Neuronal stem cell (in vitro differentiated cells): ENCODE data around the gene AMMECR1.

ENCODE experiments used
- DNase-seq: peaks from one replicate; pipeline ENCODE4 v3.0.0-alpha.2; 2013; ENCODE audit warnings: low spot score
- H2AFZ ChIP-seq: one replicate; pipeline ENCODE4 v1.6.1; 2013; ENCODE audit warnings: mild to moderate bottlenecking, low read length, inconsistent platforms
- H2AK5ac ChIP-seq: 2 replicates; pipeline ENCODE4 v1.6.1; 2013; ENCODE audit warnings: low read depth, mild to moderate bottlenecking, inconsistent platforms, low read length, moderate library complexity, mixed read lengths
- H2BK120ac ChIP-seq: 2 replicates; pipeline ENCODE4 v1.6.1; 2013; ENCODE audit warnings: low read depth, mild to moderate bottlenecking, inconsistent platforms, low read length, moderate library complexity, mixed read lengths
- H2BK12ac ChIP-seq: one replicate; pipeline ENCODE4 v1.6.1; 2013; ENCODE audit warnings: low read length, inconsistent platforms
- H2BK15ac ChIP-seq: 2 replicates; pipeline ENCODE4 v1.6.1; 2013; ENCODE audit warnings: mild to moderate bottlenecking, low read length, inconsistent platforms, mixed read lengths
- H2BK5ac ChIP-seq: one replicate; pipeline ENCODE4 v1.6.1; 2013; ENCODE audit warnings: inconsistent platforms, mild to moderate bottlenecking, low read length, moderate library complexity
- H3K14ac ChIP-seq: one replicate; pipeline ENCODE4 v1.6.1; 2013; ENCODE audit warnings: low read length, inconsistent platforms
- H3K18ac ChIP-seq: 2 replicates; pipeline ENCODE4 v1.6.1; 2013; ENCODE audit warnings: low read length, inconsistent platforms
- H3K23ac ChIP-seq: 2 replicates; pipeline ENCODE4 v1.6.1; 2013; ENCODE audit warnings: low read depth, mild to moderate bottlenecking, mixed read lengths, low read length, inconsistent platforms; ENCODE audit not compliant: poor library complexity
- H3K27ac ChIP-seq: replicated peaks from 3 replicates; pipeline ENCODE4 v1.5.1; 2013; ENCODE audit warnings: low read length, inconsistent platforms
- H3K27me3 ChIP-seq, 3 experiments: 2 replicates each; pipeline ENCODE4 v1.6.1; 2013; ENCODE audit warnings: low read length in 3 of 3, mild to moderate bottlenecking in 2 of 3, inconsistent platforms in 1 of 3, low read depth in 1 of 3, mixed read lengths in 1 of 3, moderate library complexity in 1 of 3; ENCODE audit not compliant: control insufficient read depth in 3 of 3, insufficient read depth in 3 of 3
- H3K36me3 ChIP-seq, 2 donors: replicated peaks in 1 of 2; 2 replicates each; pipeline ENCODE4 v1.6.1; 2013; ENCODE audit warnings: low read length in 2 of 2; ENCODE audit not compliant: control insufficient read depth in 2 of 2, insufficient read depth in 2 of 2
- H3K4ac ChIP-seq: 2 replicates; pipeline ENCODE4 v1.6.1; 2013; ENCODE audit warnings: inconsistent platforms, mild to moderate bottlenecking, low read length, moderate library complexity
- H3K4me1 ChIP-seq, 2 donors: 1 replicate in 1 of 2; 2 replicates in 1 of 2; pipeline ENCODE4 v1.6.1; 2013; ENCODE audit warnings: low read length in 2 of 2, low read depth in 1 of 2; ENCODE audit not compliant: control insufficient read depth in 2 of 2, insufficient read depth in 1 of 2
- H3K4me2 ChIP-seq: one replicate; pipeline ENCODE4 v1.6.1; 2013; ENCODE audit warnings: mild to moderate bottlenecking, low read length, inconsistent platforms; ENCODE audit not compliant: insufficient read depth, poor library complexity, severe bottlenecking
- H3K4me3 ChIP-seq, 2 donors: 2 replicates each; pipeline ENCODE4 v1.5.1; 2013; ENCODE audit warnings: low read length in 2 of 2, mild to moderate bottlenecking in 2 of 2, inconsistent platforms in 1 of 2, moderate library complexity in 1 of 2
- H3K79me1 ChIP-seq: one replicate; pipeline ENCODE4 v1.6.1; 2013; ENCODE audit warnings: low read depth, mild to moderate bottlenecking, inconsistent platforms, low read length, moderate library complexity
- H3K9ac ChIP-seq: one replicate; pipeline ENCODE4 v1.6.1; 2013; ENCODE audit warnings: mild to moderate bottlenecking, low read depth, low read length, inconsistent platforms; ENCODE audit not compliant: poor library complexity
- H3K9me3 ChIP-seq, 2 donors: replicated peaks in 1 of 2; 2 replicates each; pipeline versions ENCODE3 to v1.6.1; 2013; ENCODE audit warnings: low read length in 2 of 2, mild to moderate bottlenecking in 2 of 2, inconsistent platforms in 1 of 2, low read depth in 1 of 2, mixed read lengths in 1 of 2, moderate library complexity in 1 of 2; ENCODE audit not compliant: control insufficient read depth in 2 of 2, insufficient read depth in 1 of 2
- H4K8ac ChIP-seq: one replicate; pipeline ENCODE4 v1.6.1; 2013; ENCODE audit warnings: low read depth, mild to moderate bottlenecking, inconsistent platforms, low read length, moderate library complexity
- H4K91ac ChIP-seq: one replicate; pipeline ENCODE4 v1.6.1; 2013; ENCODE audit warnings: low read length, low read depth, mild to moderate bottlenecking, inconsistent platforms; ENCODE audit not compliant: poor library complexity
- WGBS, 2 donors: extraction: QIAGEN DNeasy Blood & Tissue Kit; methylation state at CpG; one replicate each; pipeline ENCODE4 v1.1.7; 2013; ENCODE audit warnings: missing lambda C conversion rate in 2 of 2, mixed read lengths in 1 of 2; ENCODE audit not compliant: insufficient read length in 2 of 2, insufficient replicate concordance in 1 of 2; ENCODE audit errors: extremely low coverage in 2 of 2; 5-methylcytosine and 5-hydroxymethylcytosine counted together

Gene AMMECR1

DNA sequence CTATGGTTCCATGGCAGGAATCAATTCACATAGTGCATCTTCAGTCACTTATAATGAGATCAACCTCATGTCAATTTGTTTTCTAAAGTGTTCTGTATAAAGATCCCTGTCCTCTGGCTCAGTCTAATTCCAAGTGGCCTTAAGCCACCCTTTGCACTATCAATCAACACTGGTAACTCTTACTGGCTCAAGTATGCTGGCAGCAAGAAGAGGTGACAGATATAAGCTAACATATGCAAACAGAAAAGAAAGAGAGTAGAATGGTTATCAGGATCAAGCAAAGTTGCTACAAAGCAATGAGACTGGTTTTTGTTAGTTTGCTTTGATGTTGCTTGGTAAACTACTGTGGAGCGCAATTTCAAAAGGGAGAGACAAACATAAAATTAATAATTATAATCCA, 67.0 kb downstream of the AMMECR1 start:
- Histone ChIP-seq H2AK5ac (no peak overlapping the region), H3K14ac (no peak overlapping the region), H4K8ac (no peak overlapping the region), H3K9ac (no peak overlapping the region), H3K9me3 (no peaks in the 10 kb centered on the region), H3K4me2 (no peak overlapping the region), H2BK120ac (no peak overlapping the region), H3K18ac (no peak overlapping the region), H3K4me3 (no peak overlapping the region), H2BK15ac (no peak overlapping the region), H4K91ac (no peak overlapping the region), H3K27me3 (no peaks in the 10 kb centered on the region), H2BK12ac (no peak overlapping the region), H3K4ac (no peak overlapping the region), H3K36me3 (no peaks in the 10 kb centered on the region), H3K23ac (no peak overlapping the region), H3K27ac (no peak overlapping the region), H2BK5ac (no peak overlapping the region), H3K79me1 (no peaks in the 10 kb centered on the region), H2AFZ (no peak overlapping the region), H3K4me1 (peaks cover 0 to 2% of the 10 kb centered on the region in 2 donors)
- no CpG with 5 or more reads among the region's 1 CpG for WGBS, 2 donors
- DNase-seq = no peak

GRCh38 chrX:110248578-110248977, 69.3 kb downstream of the AMMECR1 start:
- Histone ChIP-seq H3K14ac (no peak overlapping the region), H3K79me1 (no peaks in the 10 kb centered on the region), H3K27me3 (no peaks in the 10 kb centered on the region), H3K27ac (no peak overlapping the region), H2AFZ (no peak overlapping the region), H4K8ac (no peak overlapping the region), H4K91ac (no peak overlapping the region), H3K4ac (no peak overlapping the region), H3K4me2 (no peak overlapping the region), H2BK5ac (no peak overlapping the region), H2BK15ac (no peak overlapping the region), H2BK120ac (no peak overlapping the region), H3K9me3 (no peaks in the 10 kb centered on the region), H2BK12ac (no peak overlapping the region), H3K36me3 (no peaks in the 10 kb centered on the region), H3K18ac (no peak overlapping the region), H3K9ac (no peak overlapping the region), H3K4me3 (no peak overlapping the region), H2AK5ac (no peak overlapping the region), H3K23ac (no peak overlapping the region), H3K4me1 (no peaks in the 10 kb centered on the region)
- no peak for DNase-seq
- WGBS, 2 donors = no CpG with 5 or more reads among the region's 1 CpG

- Histone ChIP-seq H3K4me1 (no peaks in the 10 kb centered on the region), H3K4me2 (no peak overlapping the region), H3K27me3 (no peaks in the 10 kb centered on the region), H3K9me3 (no peaks in the 10 kb centered on the region), H4K91ac (no peak overlapping the region), H3K9ac (no peak overlapping the region), H3K36me3 (no peaks in the 10 kb centered on the region), H2AK5ac (no peak overlapping the region), H4K8ac (no peak overlapping the region), H3K4ac (no peak overlapping the region), H2BK15ac (no peak overlapping the region), H2AFZ (no peak overlapping the region), H2BK5ac (no peak overlapping the region), H3K79me1 (no peaks in the 10 kb centered on the region), H3K14ac (no peak overlapping the region), H2BK12ac (no peak overlapping the region), H3K18ac (no peak overlapping the region), H3K27ac (no peak overlapping the region), H3K23ac (no peak overlapping the region), H2BK120ac (no peak overlapping the region), H3K4me3 (no peak overlapping the region)
- DNase-seq = no peak
Observed at GRCh38 chrX:110245011-110245410, 72.9 kb downstream of the AMMECR1 start.

DNA sequence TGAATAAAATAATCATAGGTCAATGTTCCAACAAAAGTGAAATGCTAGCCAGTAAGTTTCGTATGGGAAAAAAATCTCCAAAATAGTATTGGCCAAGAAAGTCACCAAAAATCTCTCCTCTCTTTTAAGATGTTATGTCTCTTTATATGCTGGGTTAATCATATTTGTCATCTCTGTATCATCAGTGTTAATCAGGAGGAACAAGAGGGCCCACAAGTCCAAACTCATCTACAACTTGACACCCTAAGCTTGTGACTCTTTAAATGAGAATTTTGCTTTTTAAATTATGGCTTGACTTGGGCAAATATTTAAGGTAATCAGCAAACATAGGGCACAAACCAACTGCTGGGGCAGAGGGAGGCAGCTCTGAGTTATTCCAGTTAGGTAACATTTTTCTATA, 75.5 kb downstream of the AMMECR1 start:
- Histone ChIP-seq H3K18ac (no peak overlapping the region), H3K23ac (no peak overlapping the region), H3K36me3 (no peaks in the 10 kb centered on the region), H2BK15ac (no peak overlapping the region), H4K91ac (no peak overlapping the region), H2BK120ac (no peak overlapping the region), H2AK5ac (no peak overlapping the region), H3K4me3 (no peak overlapping the region), H2AFZ (no peak overlapping the region), H3K9ac (no peak overlapping the region), H3K4ac (no peak overlapping the region), H3K27ac (no peak overlapping the region), H2BK12ac (no peak overlapping the region), H3K14ac (no peak overlapping the region), H3K79me1 (no peaks in the 10 kb centered on the region), H3K9me3 (no peaks in the 10 kb centered on the region), H2BK5ac (no peak overlapping the region), H4K8ac (no peak overlapping the region), H3K4me2 (no peak overlapping the region), H3K27me3 (no peaks in the 10 kb centered on the region), H3K4me1 (no peaks in the 10 kb centered on the region)
- no CpG with 5 or more reads among the region's 1 CpG for WGBS, 2 donors
- no peak for DNase-seq
